VCaP (cell line): ENCODE data around the gene BSPRY.

Experiments used
- H3K27ac ChIP-seq: fragments of 450-650 bp; 2 replicates; pipeline ENCODE4 v1.5.1; 2017
- TF ChIP-seq, protein P1 (sequence below): fragments of 450-650 bp; conservative IDR thresholded peaks from 2 replicates; pipeline ENCODE4 v1.5.1; 2017; ENCODE audit warnings: mild to moderate bottlenecking, moderate library complexity

The BSPRY gene

DNA sequence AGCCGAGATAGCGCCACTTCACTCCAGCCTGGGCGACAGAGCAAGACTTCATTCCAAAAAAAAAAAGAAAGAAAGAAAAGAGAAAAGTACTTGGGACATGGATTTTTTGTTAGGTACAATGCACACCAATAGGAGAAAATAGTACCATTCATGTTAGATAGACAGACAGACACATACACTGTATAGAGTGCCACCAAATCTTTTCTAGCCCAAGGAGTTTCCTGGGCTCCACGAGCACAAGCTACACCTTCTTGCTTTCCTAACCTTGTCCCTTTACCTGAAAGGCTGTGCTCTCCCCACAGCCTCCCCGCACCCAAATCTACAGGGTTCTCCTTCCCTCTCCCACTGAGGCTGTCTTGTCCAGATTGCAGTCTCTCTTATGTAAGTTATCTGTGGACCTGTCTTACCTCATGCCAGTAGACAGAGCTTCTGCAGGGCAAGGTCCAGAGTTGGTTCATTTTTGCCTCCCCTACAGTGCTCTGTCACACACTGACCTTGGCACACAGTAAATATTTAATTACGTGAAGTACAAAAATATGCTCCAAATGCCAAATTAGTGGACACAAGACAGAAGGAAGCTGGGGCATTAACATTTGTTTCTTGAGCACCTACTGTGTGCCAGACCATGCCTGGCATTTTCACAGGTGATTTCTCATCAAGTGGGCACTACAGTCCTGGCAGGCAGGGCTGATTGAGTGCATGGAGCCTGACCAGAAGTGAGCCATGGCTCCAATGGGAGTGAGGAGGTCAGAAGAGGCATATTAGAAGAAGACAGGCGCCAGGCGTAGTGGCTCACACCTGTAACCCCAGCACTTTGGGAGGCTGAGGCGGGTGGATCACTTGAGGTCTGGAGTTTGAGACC, 45.9 kb downstream of the BSPRY start:
- TF ChIP-seq, protein P1, sequence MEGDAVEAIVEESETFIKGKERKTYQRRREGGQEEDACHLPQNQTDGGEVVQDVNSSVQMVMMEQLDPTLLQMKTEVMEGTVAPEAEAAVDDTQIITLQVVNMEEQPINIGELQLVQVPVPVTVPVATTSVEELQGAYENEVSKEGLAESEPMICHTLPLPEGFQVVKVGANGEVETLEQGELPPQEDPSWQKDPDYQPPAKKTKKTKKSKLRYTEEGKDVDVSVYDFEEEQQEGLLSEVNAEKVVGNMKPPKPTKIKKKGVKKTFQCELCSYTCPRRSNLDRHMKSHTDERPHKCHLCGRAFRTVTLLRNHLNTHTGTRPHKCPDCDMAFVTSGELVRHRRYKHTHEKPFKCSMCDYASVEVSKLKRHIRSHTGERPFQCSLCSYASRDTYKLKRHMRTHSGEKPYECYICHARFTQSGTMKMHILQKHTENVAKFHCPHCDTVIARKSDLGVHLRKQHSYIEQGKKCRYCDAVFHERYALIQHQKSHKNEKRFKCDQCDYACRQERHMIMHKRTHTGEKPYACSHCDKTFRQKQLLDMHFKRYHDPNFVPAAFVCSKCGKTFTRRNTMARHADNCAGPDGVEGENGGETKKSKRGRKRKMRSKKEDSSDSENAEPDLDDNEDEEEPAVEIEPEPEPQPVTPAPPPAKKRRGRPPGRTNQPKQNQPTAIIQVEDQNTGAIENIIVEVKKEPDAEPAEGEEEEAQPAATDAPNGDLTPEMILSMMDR, result no peak
- H3K27ac ChIP-seq, result no peak overlapping the region

DNA sequence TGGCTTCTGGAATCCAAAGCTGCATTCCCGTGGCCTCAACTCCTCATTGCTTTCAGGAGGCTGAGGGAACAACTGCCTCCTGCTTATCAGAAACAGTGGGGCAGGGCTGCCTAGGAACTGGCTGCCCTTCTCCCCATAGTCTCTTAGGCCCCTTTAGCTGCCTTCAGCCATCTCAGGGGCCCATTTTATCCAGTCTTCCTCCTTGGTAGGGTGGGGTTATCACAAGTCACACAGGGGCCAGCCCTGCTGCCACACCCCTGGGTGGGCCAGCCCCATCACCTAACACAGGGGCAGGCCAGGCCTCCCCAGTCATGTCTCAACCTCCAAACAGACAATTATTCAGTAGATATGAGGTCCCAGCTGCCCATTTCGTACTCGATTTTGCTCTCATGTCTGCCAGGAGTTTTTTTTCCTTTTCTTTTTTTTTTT, 47.9 kb downstream of the BSPRY start:
- TF ChIP-seq, protein P1, result no peak

DNA sequence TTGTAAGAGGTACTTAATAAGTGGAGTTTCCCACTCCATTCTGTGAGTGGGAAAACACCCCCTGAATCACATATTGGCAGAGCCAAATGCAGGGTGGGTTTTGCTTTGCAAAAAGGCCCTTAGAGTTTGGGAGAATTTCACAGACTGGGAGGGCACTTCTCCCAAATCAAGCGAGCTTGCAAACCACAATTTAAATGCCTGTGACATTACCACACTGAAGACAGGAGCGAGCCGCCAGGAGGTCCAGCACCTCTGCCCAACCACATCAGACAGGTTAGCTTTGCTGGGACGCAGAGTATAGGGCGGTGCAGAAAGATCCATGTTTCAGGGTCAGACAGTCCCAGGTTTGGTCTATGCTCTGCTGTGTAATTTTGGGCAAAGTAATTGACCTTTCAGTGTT, 49.5 kb downstream of the BSPRY start:
- H3K27ac ChIP-seq, result no peak overlapping the region
- TF ChIP-seq, protein P1, result no peak

More for the DNA sequence above, 47.9 kb downstream of the BSPRY start:
- no peak overlapping the region for H3K27ac ChIP-seq

DNA sequence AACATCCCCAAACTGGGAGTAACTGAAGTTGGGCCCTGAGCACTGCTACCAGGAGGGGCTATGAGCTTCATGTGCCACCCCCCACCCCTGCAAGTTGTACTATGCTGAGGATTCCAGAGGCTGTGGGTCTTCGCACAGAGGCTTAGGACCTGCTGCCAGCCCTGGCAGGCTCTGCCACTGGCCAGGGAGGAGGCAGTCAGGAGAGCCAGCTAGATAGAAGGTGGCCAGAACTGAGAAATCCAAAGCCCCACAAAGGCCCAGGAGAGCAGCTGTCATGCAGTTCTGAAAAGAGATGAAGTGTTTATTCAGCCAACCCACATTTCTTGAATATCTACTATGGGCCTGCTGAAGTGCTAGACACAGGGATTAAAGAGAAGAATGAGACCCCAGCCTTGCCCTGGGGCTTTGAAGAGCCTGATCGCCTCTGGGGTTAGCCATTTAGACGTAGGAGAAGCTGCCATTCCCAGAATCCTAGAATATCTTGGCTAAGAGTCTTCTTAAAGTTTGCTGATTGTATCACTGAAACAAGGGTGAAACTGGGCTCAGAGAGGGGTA, 50.4 kb downstream of the BSPRY start:
- H3K27ac ChIP-seq, result peak overlapping the region; percentile 67
- TF ChIP-seq, protein P1, result no peak

DNA sequence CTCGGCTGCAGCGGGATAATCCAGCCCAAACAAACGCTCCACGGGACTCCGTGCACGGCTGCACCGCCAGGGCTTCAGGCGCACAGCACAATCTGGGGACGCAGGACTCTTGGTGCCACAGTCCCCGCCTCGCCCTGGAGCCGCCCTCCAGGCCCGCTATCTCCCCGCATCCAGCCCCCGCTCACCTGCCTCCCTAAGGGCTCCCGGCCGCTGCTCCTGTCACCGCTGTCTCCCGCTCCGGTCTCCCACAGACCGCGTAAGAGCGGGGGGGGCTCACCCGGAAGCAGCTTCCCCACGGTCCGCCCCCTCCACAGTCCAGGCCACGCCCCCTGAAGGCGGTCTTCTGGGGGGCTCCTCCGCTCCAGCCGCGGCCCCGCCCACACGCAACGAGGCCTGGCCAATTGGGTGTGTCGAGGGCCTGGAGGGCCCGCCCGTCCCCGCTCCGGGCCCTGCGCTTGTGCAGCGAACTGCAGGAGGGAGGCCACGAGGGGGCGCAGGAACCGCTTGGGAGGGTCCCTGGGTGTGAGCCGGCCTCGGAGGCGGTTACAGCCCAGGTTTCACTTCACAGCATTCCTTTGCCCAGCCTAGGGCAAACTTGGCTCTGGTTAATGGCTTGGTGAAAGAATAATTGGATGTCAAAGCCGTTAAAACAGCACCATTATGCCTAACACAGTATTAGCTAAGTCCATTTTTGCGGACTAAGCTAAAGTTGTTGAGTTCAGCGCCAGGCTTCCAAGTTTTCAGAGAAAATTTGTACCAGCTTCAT, 51.9 kb downstream of the BSPRY start, which contains the start of gene ALAD:
Gene ALAD (minus strand): TSS at position 258 of the 766 bp plus-strand sequence. CDS start 7,725 bp downstream, outside the sequence.
- TF ChIP-seq, protein P1, result peak; percentile 100
- peak within 1 kb of the TSS; percentile 67 for H3K27ac ChIP-seq

DNA sequence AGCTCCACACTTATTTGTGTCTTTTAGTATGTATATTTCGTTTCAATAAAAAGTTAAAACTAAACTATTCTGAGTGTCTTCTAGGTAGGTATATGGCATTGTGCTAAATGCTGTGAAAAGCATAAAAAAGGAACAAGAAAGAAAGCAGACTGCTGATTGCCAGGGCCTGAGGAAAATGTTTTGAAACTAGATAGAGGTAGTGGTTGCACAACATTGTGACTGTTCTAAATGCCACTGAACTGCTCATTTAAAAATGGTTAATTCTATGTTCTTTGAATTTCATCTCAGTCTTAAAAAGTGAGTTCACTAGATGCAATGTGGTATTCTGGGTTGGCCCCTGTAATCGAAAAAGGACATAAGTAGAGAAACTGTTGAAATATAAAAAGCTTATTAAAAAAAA, 54.3 kb downstream of the BSPRY start:
- TF ChIP-seq, protein P1, result no peak
- no peak overlapping the region for H3K27ac ChIP-seq

DNA sequence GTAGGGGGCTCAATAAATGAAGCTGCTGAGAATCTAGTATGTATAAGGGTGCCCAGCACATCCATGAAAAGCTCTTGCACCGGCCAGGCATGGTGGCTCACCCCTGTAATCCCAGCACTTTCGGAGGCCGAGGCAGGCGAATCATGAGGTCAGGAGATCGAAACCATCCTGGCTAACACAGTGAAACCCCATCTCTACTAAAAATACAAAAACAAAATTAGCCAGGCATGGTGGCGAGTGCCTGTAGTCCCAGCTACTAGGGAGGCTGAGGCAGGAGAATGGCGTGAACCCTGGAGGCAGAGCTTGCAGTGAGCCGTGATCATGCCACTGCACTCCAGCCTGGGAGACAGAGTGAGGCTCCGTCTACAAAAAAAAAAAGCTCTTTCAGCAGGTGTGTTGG, 57.0 kb downstream of the BSPRY start:
- peak overlapping the region; percentile 51 for H3K27ac ChIP-seq
